SK-N-SH treated with all-trans-retinoic acid at 6 μM for 48 hours (cell line): ENCODE results near the gene SYNGR3.

ENCODE experiments used
- SNAI2 ChIP-seq: fragments of 250-450 bp; sonication (Bioruptor Pico); IDR thresholded peaks from 2 replicates; pipeline ENCODE4 v1.5.0; 2020; ENCODE audit warnings: mild to moderate bottlenecking, moderate library complexity
- ZFP3 ChIP-seq: fragments of 250-450 bp; sonication (Bioruptor Pico); IDR thresholded peaks from 2 replicates; pipeline ENCODE4 v1.5.0; 2020; ENCODE audit warnings: mild to moderate bottlenecking, moderate library complexity
- ZNF565 ChIP-seq: fragments of 450-650 bp; formaldehyde crosslinking; conservative IDR thresholded peaks from 2 replicates; pipeline ENCODE4 v1.5.0; 2020; ENCODE audit warnings: low read depth, mild to moderate bottlenecking, moderate library complexity
- TF ChIP-seq, protein P1 (sequence below): fragments of 250-450 bp; sonication (Bioruptor Pico); IDR thresholded peaks from 2 replicates; pipeline ENCODE4 v1.5.1; 2020; ENCODE audit warnings: low read depth, mild to moderate bottlenecking, moderate library complexity

- no peak for TF ChIP-seq ZNF565 (CRISPR knock-in tag)
- no peak for TF ChIP-seq ZFP3 (CRISPR knock-in tag)
- TF ChIP-seq, protein P1, sequence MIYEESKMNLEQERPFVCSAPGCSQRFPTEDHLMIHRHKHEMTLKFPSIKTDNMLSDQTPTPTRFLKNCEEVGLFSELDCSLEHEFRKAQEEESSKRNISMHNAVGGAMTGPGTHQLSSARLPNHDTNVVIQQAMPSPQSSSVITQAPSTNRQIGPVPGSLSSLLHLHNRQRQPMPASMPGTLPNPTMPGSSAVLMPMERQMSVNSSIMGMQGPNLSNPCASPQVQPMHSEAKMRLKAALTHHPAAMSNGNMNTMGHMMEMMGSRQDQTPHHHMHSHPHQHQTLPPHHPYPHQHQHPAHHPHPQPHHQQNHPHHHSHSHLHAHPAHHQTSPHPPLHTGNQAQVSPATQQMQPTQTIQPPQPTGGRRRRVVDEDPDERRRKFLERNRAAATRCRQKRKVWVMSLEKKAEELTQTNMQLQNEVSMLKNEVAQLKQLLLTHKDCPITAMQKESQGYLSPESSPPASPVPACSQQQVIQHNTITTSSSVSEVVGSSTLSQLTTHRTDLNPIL (CRISPR knock-in tag), result no peak
- TF ChIP-seq SNAI2 (CRISPR knock-in tag), result no peak
Observed at GRCh38 chr16:2001456-2002355, 11.9 kb downstream of the SYNGR3 start.
